PC-9 (cell line): ENCODE measurements around the gene ZNF831. TPM values are rescaled to one million over a fixed set of nuclear protein-coding genes. Genes with fewer than 3 reads are reported as not detected.

Experiments used
- BruUV-seq: library from RNA; stranded (reverse); fragments of 400-500 nt; replicated peaks from 2 replicates; lab custom pipeline; 2021; lab: Mats Ljungman, UMichigan
- CTCF ChIA-PET: fragments of 300-600 bp; sonication (Branson Sonifier 250); formaldehyde crosslinking; loops from one replicate; lab custom pipeline; 2022; ENCODE audit warnings: antibody characterized with exemption; lab: Charles Lee
- POLR2A ChIA-PET: fragments of 300-600 bp; sonication (Branson Sonifier 250); formaldehyde crosslinking; loops from one replicate; lab custom pipeline; 2022; ENCODE audit warnings: antibody characterized with exemption; ENCODE audit not compliant: unreplicated experiment; lab: Charles Lee
- DNase-seq, 2 experiments: peaks; one replicate each; pipeline versions ENCODE4 v3.0.0 to v3.0.0-alpha.2; 2015 to 2022; ENCODE audit warnings: mixed read lengths in 1 of 2
- H2AFZ ChIP-seq: fragments of 200-600 bp; sonication (generic); 2 replicates; pipeline ENCODE4 v1.8.1; 2017; ENCODE audit warnings: antibody characterized with exemption
- H3F3A ChIP-seq: fragments of 200-600 bp; sonication (generic); 2 replicates; pipeline ENCODE4 v1.8.1; 2017; ENCODE audit warnings: antibody characterized with exemption, mild to moderate bottlenecking, low read depth; ENCODE audit not compliant: insufficient read depth
- H3K27ac ChIP-seq: fragments of 200-600 bp; sonication (generic); 2 replicates; pipeline ENCODE4 v1.6.1; 2016; ENCODE audit warnings: mixed run types
- H3K27me3 ChIP-seq: fragments of 200-600 bp; sonication (generic); 2 replicates; pipeline ENCODE4 v1.6.1; 2016; ENCODE audit warnings: low read depth, mixed run types; ENCODE audit not compliant: insufficient read depth
- H3K36me3 ChIP-seq: fragments of 200-600 bp; sonication (generic); 2 replicates; pipeline ENCODE4 v1.6.1; 2016; ENCODE audit warnings: low read depth, mixed run types
- H3K4me1 ChIP-seq: fragments of 200-600 bp; sonication (generic); replicated peaks from 2 replicates; pipeline ENCODE4 v1.6.1; 2016; ENCODE audit warnings: mixed run types; ENCODE audit not compliant: insufficient read depth
- H3K4me2 ChIP-seq: fragments of 200-600 bp; sonication (generic); 2 replicates; pipeline ENCODE4 v1.6.1; 2017; ENCODE audit warnings: mixed run types
- H3K4me3 ChIP-seq: fragments of 200-600 bp; sonication (generic); 2 replicates; pipeline ENCODE4 v1.6.1; 2016; ENCODE audit warnings: mixed run types
- H3K79me2 ChIP-seq: fragments of 200-600 bp; sonication (generic); 2 replicates; pipeline ENCODE4 v1.6.1; 2017; ENCODE audit warnings: low read depth, mixed run types
- H3K9me2 ChIP-seq: fragments of 200-600 bp; sonication (generic); 2 replicates; pipeline ENCODE4 v1.8.1; 2017; ENCODE audit warnings: mild to moderate bottlenecking; ENCODE audit not compliant: insufficient read depth
- H3K9me3 ChIP-seq: fragments of 200-600 bp; sonication (generic); 2 replicates; pipeline ENCODE4 v1.8.1; 2016; ENCODE audit warnings: low read depth; ENCODE audit not compliant: insufficient read depth
- H4K20me1 ChIP-seq: fragments of 200-600 bp; sonication (generic); 2 replicates; pipeline ENCODE4 v1.8.1; 2017; ENCODE audit not compliant: insufficient read depth
- CTCF ChIP-seq: fragments of 200-600 bp; sonication (generic); conservative IDR thresholded peaks from 2 replicates; pipeline ENCODE4 v1.6.1; 2017; ENCODE audit warnings: mixed run types, antibody characterized with exemption, mild to moderate bottlenecking, moderate library complexity
- EZH2 ChIP-seq: fragments of 200-600 bp; sonication (generic); IDR thresholded peaks from 2 replicates; pipeline ENCODE4 v1.8.0; 2017; ENCODE audit warnings: antibody characterized with exemption, low read depth
- intact Hi-C: fragments of 100-400 bp; cut with micrococcal nuclease; formaldehyde crosslinking; loops from one replicate; pipeline ENCODE4 v1.10.0; 2022; ENCODE audit not compliant: unreplicated experiment
- total RNA-seq: library from RNA; stranded (reverse); gene quantifications from 2 replicates; pipeline ENCODE4 v1.2.3, GENCODE V29; 2021

The ZNF831 gene
- total RNA-seq, 1 experiment from 2014 or later = not detected

GRCh38 chr20:59125836-59126235 lies 37.8 kb upstream of the ZNF831 start:
- ChIA-PET CTCF (no interaction called here), POLR2A (no interaction called here)
- Histone ChIP-seq H3K79me2 (no peaks in the 10 kb centered on the region), H3K4me2 (no peak overlapping the region), H3K9me2 (no peaks in the 10 kb centered on the region), H3K27ac (no peak overlapping the region), H3K36me3 (no peaks in the 10 kb centered on the region), H3F3A (no peaks in the 10 kb centered on the region), H3K4me1 (no peaks in the 10 kb centered on the region), H4K20me1 (no peaks in the 10 kb centered on the region), H3K27me3 (peaks cover 100% of the 10 kb centered on the region), H3K4me3 (no peak overlapping the region), H3K9me3 (no peaks in the 10 kb centered on the region), H2AFZ (no peak overlapping the region)
- TF ChIP-seq EZH2 = no peak
- TF ChIP-seq CTCF = no peak
- no peak for DNase-seq
- no TSS peak for BruUV-seq
- intact Hi-C loops = no loop called here

GRCh38 chr20:59127839-59128238 lies 35.8 kb upstream of the ZNF831 start:
- Histone ChIP-seq H3K4me1 (no peaks in the 10 kb centered on the region), H3K79me2 (no peaks in the 10 kb centered on the region), H3K4me2 (no peak overlapping the region), H3K36me3 (no peaks in the 10 kb centered on the region), H3K27ac (no peak overlapping the region), H3K27me3 (peaks cover 100% of the 10 kb centered on the region), H3K9me3 (no peaks in the 10 kb centered on the region), H3K4me3 (no peak overlapping the region), H4K20me1 (no peaks in the 10 kb centered on the region), H3F3A (no peaks in the 10 kb centered on the region), H3K9me2 (no peaks in the 10 kb centered on the region), H2AFZ (no peak overlapping the region)
- no peak for TF ChIP-seq EZH2
- TF ChIP-seq CTCF = no peak
- ChIA-PET POLR2A (no interaction called here), CTCF (no interaction called here)
- intact Hi-C loops = no loop called here
- no TSS peak for BruUV-seq
- DNase-seq = no peak

GRCh38 chr20:59131551-59132285 lies 31.9 kb upstream of the ZNF831 start:
- BruUV-seq = no TSS peak
- Histone ChIP-seq H3K4me1 (no peaks in the 10 kb centered on the region), H3F3A (no peaks in the 10 kb centered on the region), H4K20me1 (no peaks in the 10 kb centered on the region), H3K36me3 (no peaks in the 10 kb centered on the region), H3K4me3 (no peak overlapping the region), H3K79me2 (no peaks in the 10 kb centered on the region), H3K4me2 (no peak overlapping the region), H2AFZ (no peak overlapping the region), H3K27ac (no peak overlapping the region), H3K9me2 (no peaks in the 10 kb centered on the region), H3K9me3 (no peaks in the 10 kb centered on the region), H3K27me3 (peaks cover 97% of the 10 kb centered on the region)
- no peak for DNase-seq
- ChIA-PET CTCF (no interaction called here), POLR2A (no interaction called here)
- TF ChIP-seq CTCF (no peak), EZH2 (no peak)
- intact Hi-C loops = no loop called here
